Right ventricle myocardium superior (tissue), 1 donor: ENCODE data around the gene ASNS. TPM values are rescaled to one million over a fixed set of nuclear protein-coding genes. Genes with fewer than 3 reads are reported as not detected.
A peak's percentile ranks its signal among the peaks of the same experiment; 100 is the strongest.
"Not testable (repeated sequence)": the region's sequence is repeated elsewhere in the genome, so short reads cannot be mapped to it uniquely, and the experiment has no call there.

Source experiments
- ATAC-seq: fragments of 200-7000 bp; cut with Tn5 transposase; one replicate; pipeline ENCODE4 v1.9.1; 2020; ENCODE audit warnings: mild to moderate bottlenecking; ENCODE audit not compliant: poor library complexity
- DNase-seq: peaks from one replicate; pipeline ENCODE4 v3.0.0-alpha.2; 2020
- intact Hi-C: fragments of 100-400 bp; cut with DNase I; formaldehyde crosslinking; loops from one replicate; pipeline ENCODE4 v1.11.2; 2022
- long read RNA-seq: library from polyadenylated mRNA; unstranded; transcript quantifications from one replicate; pipeline ENCODE4 v2.0.0, GENCODE V29; 2021
- total RNA-seq: library from RNA; stranded (reverse); fragmentation: NEBNext Ultra II Directional; extraction: Animal tissue kit (Norgen Biotek cat#: 25700); gene quantifications from one replicate; pipeline ENCODE4 v1.2.1, GENCODE V29; 2021
- donor health status: DM: no; HTN: yes; CAD: no; lungs with severe emphysema.

Gene ASNS
- total RNA-seq, result 4.5 TPM
- long read RNA-seq, transcript ASNS-202 (13 exons, 1,994 nt), result major isoform, 9 of 10 reads
- long read RNA-seq, partial matches to known transcripts, result 0 of 10 reads
- long read RNA-seq, other reads (novel, unspliced or antisense), result 0 of 10 reads

DNA sequence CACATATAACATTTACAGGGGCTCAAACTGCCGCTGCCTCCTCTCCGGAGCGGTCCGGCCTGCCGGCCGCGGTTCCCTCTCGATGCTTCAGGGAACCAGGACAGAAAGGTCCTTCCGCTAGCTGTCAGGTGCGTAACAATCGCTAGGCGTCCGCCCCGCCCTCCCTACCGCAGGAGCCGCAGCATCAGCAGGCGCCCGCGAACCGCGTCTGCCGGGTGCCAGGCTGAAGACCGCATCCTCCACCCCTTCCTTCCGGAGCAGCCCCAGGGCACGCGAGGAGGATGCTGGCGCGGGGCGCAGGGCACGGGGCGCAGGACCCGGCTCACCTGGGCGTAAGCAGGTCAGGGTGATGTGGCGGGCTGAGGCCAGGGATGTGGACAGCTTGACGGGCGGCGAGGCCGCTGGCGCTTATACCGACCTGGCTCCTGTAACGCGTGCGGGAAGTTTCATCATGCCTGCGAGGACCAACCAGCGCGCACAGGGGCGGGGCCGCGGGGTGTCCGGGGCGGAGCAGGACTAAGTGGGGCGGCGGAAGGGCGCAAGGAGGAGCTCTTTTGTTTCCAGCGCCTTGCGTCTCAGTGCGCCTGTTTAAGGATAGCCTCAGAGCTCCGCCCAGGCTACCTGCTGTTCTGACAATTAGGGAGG is at the start of gene ASNS:
Gene ASNS, minus strand, starts transcription at position 384 of the 645 bp plus-strand sequence. CDS start 3,252 bp downstream, outside the sequence.
- ATAC-seq, result peak; percentile 100
- DNase-seq, result peak; percentile 94
- intact Hi-C loops, result no loop called here

DNA sequence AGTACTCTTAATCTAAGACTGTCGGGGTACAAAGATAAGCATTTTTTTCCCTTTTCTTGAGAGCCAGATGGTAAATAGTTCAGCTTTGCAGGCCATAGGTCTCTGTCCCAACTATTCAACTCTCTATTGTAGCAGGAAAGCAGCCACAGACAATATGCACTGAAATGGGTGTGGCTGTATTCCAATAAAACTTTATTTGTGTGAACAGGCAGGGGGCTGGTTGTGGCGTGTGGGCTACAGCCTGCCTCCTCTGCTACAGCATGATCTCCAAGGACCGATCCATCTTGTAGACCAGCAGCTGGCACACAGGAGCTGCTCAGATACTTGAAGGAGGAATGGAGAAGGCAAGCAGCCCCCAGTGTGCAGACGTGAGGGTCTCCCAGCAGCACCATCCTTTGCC is 49.0 kb upstream of the ASNS start:
- intact Hi-C loops, ATAC-seq, DNase-seq: not testable (repeated sequence)

DNA sequence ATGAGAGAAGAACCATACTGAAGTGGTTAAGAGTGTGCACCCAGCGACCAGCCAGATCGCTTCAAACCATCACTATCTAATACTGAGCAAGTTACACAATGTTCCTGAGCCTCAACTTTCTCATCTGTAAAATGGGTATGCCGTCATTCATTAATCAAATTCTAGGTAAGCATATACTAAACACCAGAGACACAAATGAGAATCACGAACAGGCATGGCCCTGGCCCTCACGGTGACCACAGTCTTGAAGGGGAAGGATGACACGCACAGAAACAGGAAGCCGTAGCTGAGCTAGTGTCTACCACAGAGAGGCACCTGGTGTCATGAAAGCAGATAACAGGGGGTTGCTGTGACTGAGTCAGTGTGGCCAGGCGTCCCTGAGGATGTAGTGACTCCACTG is 43.1 kb upstream of the ASNS start:
- DNase-seq, intact Hi-C loops, ATAC-seq: not testable (repeated sequence)

DNA sequence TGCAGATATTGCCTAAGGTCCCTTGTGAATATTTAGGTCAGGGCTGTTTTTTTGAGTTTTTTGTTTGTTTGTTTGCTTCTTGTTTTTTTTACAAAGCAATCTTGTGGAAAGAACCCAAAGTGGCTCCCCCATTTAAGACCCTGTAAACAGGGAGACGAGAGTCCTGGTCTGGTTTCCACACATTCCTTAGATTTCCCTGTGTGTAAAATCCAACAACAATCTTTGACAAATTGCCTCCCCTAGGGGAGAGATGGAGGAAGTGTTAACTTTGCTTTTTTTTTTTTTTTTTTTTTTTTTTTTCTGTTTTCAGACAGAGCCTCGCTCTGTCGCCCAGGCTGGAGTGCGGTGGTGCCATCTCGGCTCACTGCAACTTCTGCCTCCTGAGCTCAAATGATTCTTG is 40.1 kb upstream of the ASNS start:
- DNase-seq, intact Hi-C loops, ATAC-seq: not testable (repeated sequence)

- intact Hi-C loops, ATAC-seq: not testable (repeated sequence)
These were observed 24.7 kb upstream of the ASNS start for GRCh38 chr7:97896893-97897292.

GRCh38 chr7:97891721-97892120 is 19.5 kb upstream of the ASNS start:
- intact Hi-C loops, DNase-seq: not testable (repeated sequence)

More at GRCh38 chr7:97896893-97897292, 24.7 kb upstream of the ASNS start:
- not testable (repeated sequence) for DNase-seq

GRCh38 chr7:97879527-97879926 is 7.3 kb upstream of the ASNS start:
- ATAC-seq, DNase-seq, intact Hi-C loops: not testable (repeated sequence)

More at GRCh38 chr7:97891721-97892120, 19.5 kb upstream of the ASNS start:
- ATAC-seq, result not testable (repeated sequence)

DNA sequence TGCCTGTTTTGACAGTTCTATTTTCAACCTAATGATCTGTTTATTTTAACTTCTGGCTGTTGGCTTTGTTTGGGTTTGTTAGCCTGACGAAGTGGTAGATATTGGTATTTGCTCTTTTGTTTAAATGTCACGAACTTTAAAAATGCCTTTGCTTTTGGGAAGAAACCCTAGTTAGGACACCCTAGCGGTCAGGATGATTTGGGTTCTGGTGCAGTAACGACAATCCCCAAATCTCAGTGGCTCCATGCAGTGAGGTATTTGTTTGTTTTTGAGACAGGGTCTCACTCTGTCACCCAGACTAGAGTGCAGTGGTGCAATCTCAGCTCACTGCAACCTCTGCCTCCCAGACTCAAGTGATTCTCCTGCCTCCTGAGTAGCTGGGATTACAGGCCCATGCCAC is 2.7 kb upstream of the ASNS start:
- intact Hi-C loops, ATAC-seq, DNase-seq: not testable (repeated sequence)

DNA sequence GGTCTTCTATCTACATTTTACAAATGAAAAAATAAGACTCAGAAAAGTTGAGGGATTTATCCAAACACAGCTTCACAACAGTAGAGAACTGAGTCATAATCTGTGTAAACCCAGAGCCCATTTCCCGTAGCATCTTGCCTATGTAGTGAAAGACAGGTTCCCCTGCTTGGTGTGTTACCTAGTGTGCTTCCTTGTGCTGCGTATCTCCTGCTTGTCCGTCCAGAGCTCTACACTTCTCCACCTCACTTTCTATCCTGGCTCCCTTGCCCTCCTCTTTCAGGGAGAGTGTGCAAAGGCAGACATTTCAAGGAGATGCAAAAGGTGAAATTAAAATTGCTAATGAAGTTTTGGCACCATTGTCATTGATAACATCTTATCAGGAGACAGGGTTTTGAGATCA is 1.4 kb upstream of the ASNS start:
- DNase-seq, result no peak
- intact Hi-C loops, result no loop called here
- no peak for ATAC-seq

- no peak for DNase-seq
- intact Hi-C loops, result no loop called here
- ATAC-seq, result peak; percentile 26
These were observed 566 bp downstream of the ASNS start for GRCh38 chr7:97871659-97872024.

GRCh38 chr7:97868788-97869187 is 3.4 kb downstream of the ASNS start:
- intact Hi-C loops, result no loop called here
- no peak for ATAC-seq
- DNase-seq, result no peak

GRCh38 chr7:97868314-97868713 is 3.9 kb downstream of the ASNS start:
- intact Hi-C loops, result no loop called here
- DNase-seq (no peak), ATAC-seq (no peak)

- no peak for DNase-seq
- intact Hi-C loops, result no loop called here
- no peak for ATAC-seq
These were observed 7.1 kb downstream of the ASNS start for GRCh38 chr7:97865104-97865503.

- intact Hi-C loops, result no loop called here
- DNase-seq (no peak), ATAC-seq (no peak)
These were observed 12.5 kb downstream of the ASNS start for GRCh38 chr7:97859606-97860204.

DNA sequence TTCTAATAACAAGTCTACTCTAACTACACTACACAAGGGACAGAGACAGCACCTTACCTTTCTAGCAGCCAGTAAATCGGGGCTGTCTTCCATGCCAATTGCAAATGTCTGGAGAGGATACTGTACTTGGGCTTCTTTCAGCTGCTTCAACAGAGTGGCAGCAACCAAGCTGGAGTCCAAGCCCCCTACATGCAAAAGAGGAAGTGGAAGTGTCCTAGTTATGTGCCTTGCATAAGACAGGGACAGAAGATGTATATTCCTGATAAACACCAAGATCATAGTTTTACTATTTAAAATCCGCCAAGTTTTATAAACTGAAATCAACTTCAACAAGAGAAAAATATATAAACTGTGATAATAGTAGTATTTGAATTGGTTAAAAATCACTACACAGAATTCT is 14.0 kb downstream of the ASNS start:
- intact Hi-C loops, result no loop called here
- no peak for ATAC-seq
- DNase-seq, result no peak

DNA sequence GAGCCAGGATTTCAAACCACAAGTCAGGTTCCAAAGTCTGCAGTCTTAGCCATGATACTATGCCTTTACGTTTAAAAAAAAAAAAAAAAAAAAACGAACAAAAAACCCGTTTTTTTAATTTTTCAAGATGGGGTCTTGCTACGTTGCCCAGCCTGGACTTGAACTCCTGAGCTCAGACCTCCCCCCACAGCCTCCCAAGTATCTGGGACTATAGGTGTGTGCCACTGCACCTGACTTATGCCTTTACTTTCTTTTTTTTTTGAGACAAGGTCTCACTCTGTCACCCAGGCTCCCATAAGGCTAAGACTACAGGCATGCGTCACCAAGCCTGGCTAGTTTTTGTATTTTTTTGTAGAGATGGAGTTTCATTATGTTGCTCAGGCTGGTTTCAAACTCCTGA is 14.7 kb downstream of the ASNS start:
- ATAC-seq (no peak), DNase-seq (no peak)
- intact Hi-C loops, result no loop called here

GRCh38 chr7:97851683-97852082 is 20.5 kb downstream of the ASNS start:
- ATAC-seq (peak; percentile 90), DNase-seq (no peak)
- intact Hi-C loops, result no loop called here

DNA sequence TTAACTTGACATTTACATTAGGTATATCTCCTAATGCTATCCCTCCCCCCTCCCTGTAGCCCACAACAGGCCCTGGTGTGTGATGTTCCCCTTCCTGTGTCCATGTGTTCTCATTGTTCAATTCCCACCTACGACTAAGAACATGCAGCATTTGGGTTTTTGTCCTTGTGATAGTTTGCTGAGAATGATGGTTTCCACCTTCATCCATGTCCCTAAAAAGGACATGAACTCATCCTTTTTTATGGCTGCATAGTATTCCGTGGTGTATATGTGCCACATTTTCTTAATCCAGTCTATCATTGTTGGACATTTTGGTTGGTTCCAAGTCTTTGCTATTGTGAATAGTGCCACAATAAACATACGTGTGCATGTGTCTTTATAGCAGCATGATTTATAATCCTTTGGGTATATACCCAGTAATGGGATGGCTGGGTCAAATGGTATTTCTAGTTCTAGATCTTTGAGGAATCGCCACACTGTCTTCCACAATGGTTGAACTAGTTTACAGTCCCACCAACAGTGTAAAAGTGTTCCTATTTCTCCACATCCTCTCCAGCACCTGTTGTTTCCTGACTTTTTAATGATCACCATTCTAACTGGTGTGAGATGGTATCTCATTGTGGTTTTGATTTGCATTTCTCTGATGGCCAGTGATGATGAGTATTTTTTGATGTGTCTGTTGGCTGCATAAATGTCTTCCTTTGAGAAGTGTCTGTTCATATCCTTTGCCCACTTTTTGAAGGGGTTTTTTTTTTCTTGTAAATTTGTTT is 21.8 kb downstream of the ASNS start:
- ATAC-seq, DNase-seq, intact Hi-C loops: not testable (repeated sequence)

GRCh38 chr7:97847791-97848190 is 24.4 kb downstream of the ASNS start:
- DNase-seq (no peak), ATAC-seq (no peak)
- intact Hi-C loops, result loop anchor here (10.0 kb wide), 1 partner anchor 343 kb away; no protein-coding TSS in a partner anchor
